Activated T-cell treated with anti-CD3 and anti-CD28 coated beads, Interleukin-2, amount 50 U/mL, for 24 hours (primary cell): ENCODE results near the gene LAMTOR5.
"Not testable (repeated sequence)": the region's sequence is repeated elsewhere in the genome, so short reads cannot be mapped to it uniquely, and the experiment has no call there.

Source experiments
- DNase-seq: peaks from one replicate; pipeline ENCODE4 v3.0.0-alpha.2; 2020
- H3K27ac Mint-ChIP-seq: 2 replicates; pipeline ENCODE4 v1.8.0; 2020; ENCODE audit warnings: mild to moderate bottlenecking, mixed read lengths
- H3K27me3 Mint-ChIP-seq: 2 replicates; pipeline ENCODE4 v1.8.0; 2020; ENCODE audit warnings: mixed read lengths
- H3K36me3 Mint-ChIP-seq: 2 replicates; pipeline ENCODE4 v1.8.0; 2020; ENCODE audit warnings: low read depth, mixed read lengths
- H3K4me1 Mint-ChIP-seq: 2 replicates; pipeline ENCODE4 v1.8.0; 2020; ENCODE audit warnings: low read depth, mixed read lengths
- H3K4me3 Mint-ChIP-seq: 2 replicates; pipeline ENCODE4 v1.8.0; 2020; ENCODE audit warnings: mild to moderate bottlenecking, moderate library complexity, mixed read lengths
- H3K9me3 Mint-ChIP-seq: 2 replicates; pipeline ENCODE4 v1.8.0; 2020; ENCODE audit warnings: mixed read lengths

Gene LAMTOR5

DNA sequence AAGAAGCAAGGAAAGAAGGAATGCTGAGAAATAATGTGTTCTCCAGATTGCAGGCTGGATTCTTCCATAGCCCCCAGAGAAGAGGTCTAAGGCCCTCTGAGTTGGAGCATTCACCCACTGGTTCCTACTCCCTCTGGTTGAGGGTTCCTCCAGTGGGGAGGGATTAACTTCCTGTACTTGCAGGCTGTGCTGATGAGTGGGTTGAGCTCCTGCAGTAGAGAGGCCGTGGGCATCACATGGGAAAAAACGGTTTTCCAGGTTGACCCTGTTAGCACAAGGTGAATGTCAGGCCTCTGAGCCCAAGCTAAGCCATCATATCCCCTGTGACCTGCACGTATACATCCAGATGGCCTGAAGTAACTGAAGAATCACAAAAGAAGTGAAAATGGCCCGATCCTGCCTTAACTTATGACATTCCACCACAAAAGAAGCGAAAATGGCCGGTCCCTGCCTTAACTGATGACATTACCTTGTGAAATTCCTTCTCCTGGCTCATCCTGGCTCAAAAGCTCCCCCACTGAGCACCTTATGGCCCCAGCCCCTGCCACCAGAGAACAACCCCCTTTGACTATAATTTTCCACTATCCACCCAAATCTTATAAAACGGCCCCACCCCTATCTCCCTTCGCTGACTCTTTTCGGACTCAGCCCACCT is 30.3 kb upstream of the LAMTOR5 start:
- H3K36me3 Mint-ChIP-seq, H3K4me1 Mint-ChIP-seq, H3K9me3 Mint-ChIP-seq, DNase-seq, H3K27me3 Mint-ChIP-seq, H3K27ac Mint-ChIP-seq, H3K4me3 Mint-ChIP-seq: not testable (repeated sequence)

GRCh38 chr1:110436635-110437034 is 29.1 kb upstream of the LAMTOR5 start:
- Mint-ChIP-seq H3K27ac (no peak overlapping the region), H3K36me3 (no peaks in the 10 kb centered on the region), H3K4me1 (no peaks in the 10 kb centered on the region), H3K4me3 (no peak overlapping the region), H3K9me3 (no peaks in the 10 kb centered on the region), H3K27me3 (peaks cover 5% of the 10 kb centered on the region)
- no peak for DNase-seq

- H3K4me1 Mint-ChIP-seq, result no peaks in the 10 kb centered on the region
- peaks cover 12% of the 10 kb centered on the region for H3K27me3 Mint-ChIP-seq
- DNase-seq, result no peak
- no peak overlapping the region for H3K4me3 Mint-ChIP-seq
- no peaks in the 10 kb centered on the region for H3K9me3 Mint-ChIP-seq
- no peak overlapping the region for H3K27ac Mint-ChIP-seq
- H3K36me3 Mint-ChIP-seq, result no peaks in the 10 kb centered on the region
These were observed 27.5 kb upstream of the LAMTOR5 start for GRCh38 chr1:110434946-110435345.

DNA sequence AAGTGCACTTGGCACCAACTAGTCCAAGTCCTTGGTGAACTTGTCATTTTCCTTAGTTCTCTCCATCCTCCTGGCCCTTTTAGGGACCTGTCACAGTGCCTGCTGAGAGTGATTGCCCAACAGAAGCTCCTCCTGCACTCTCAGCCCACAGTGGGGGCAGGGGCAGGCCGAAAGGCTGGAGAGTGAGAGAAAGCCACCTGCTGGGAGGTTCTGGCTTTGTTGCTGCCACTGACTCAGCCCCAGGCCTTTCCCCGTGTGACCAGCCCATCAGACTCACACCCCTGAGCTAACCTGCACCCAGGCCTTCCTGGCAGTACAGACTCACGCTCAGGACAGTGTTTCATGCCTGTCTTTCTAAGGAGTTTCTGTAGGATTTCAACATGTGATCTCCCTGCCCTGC is 26.3 kb upstream of the LAMTOR5 start:
- DNase-seq, result no peak
- no peak overlapping the region for H3K27ac Mint-ChIP-seq
- H3K4me3 Mint-ChIP-seq, result no peak overlapping the region
- no peaks in the 10 kb centered on the region for H3K9me3 Mint-ChIP-seq
- H3K36me3 Mint-ChIP-seq, result no peaks in the 10 kb centered on the region
- no peaks in the 10 kb centered on the region for H3K4me1 Mint-ChIP-seq
- peaks cover 12% of the 10 kb centered on the region for H3K27me3 Mint-ChIP-seq

DNA sequence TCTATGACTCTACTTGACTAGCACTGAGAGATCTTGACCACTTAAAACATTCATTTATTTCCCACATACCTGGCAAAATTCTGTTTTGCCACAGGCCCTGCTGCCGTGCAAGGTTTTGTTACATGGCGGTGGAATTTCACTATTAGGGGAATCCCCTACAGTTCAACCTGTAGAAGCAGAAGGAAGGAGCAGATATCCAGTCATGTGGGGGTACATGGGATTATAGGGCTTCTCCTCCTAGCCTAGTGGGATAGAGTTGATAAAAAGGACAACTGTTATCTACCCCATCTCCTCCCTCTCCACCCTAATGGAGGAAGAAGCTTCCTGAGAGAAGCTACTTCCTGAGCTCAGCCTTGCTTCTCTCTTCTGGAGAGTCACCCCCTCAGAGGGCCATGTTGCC is 25.7 kb upstream of the LAMTOR5 start:
- no peaks in the 10 kb centered on the region for H3K9me3 Mint-ChIP-seq
- H3K4me3 Mint-ChIP-seq, result no peak overlapping the region
- no peak for DNase-seq
- H3K36me3 Mint-ChIP-seq, result no peaks in the 10 kb centered on the region
- no peak overlapping the region for H3K27ac Mint-ChIP-seq
- no peaks in the 10 kb centered on the region for H3K4me1 Mint-ChIP-seq
- H3K27me3 Mint-ChIP-seq, result peaks cover 12% of the 10 kb centered on the region

GRCh38 chr1:110430901-110431300 is 23.4 kb upstream of the LAMTOR5 start:
- Mint-ChIP-seq H3K4me1 (no peaks in the 10 kb centered on the region), H3K4me3 (no peak overlapping the region), H3K36me3 (no peaks in the 10 kb centered on the region), H3K9me3 (no peaks in the 10 kb centered on the region), H3K27ac (no peak overlapping the region), H3K27me3 (peaks cover 12% of the 10 kb centered on the region)
- DNase-seq, result no peak

DNA sequence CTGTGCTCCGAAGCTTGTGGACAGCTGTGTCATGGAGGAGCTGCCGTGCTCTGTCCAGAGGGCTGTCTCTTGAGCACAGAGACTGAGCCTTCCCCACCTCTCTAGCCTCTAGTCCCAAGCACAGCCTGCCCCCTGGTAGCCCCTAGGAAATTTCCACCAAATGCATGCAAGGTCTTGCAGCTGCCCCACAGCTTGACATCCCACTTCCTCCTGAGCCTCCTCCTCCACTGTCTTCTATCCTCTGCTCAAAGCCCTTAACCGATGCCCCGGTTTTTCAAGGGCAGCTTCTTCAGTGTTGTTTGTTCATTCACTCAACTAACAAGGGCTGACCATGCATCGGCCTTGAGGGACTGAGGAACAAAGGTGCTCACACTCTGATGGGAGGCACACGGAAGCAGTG is 22.9 kb upstream of the LAMTOR5 start:
- Mint-ChIP-seq H3K9me3 (no peaks in the 10 kb centered on the region), H3K4me1 (no peaks in the 10 kb centered on the region), H3K4me3 (no peak overlapping the region)

DNA sequence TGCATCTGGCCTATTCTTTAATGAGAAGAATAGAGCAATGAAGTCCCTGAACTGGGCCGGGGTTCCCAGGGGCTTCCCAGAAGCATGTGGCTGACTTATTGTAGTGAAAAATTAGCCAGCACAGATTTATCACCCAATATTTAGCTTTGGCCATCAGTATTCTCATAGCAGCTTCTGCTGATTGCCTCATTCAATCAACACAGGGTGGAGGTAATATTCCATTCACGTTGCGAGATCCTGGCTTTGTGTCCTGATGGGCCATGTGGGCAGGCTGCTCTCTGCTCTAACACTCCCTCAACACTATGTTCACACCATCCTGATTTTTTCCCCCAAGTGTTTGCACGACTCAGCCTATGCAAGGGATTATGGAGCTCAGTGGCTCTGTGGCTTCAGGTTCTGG is 21.5 kb upstream of the LAMTOR5 start:
- H3K9me3 Mint-ChIP-seq, result no peaks in the 10 kb centered on the region
- H3K4me1 Mint-ChIP-seq, result no peaks in the 10 kb centered on the region
- no peak overlapping the region for H3K4me3 Mint-ChIP-seq
- no peak for DNase-seq
- no peak overlapping the region for H3K27ac Mint-ChIP-seq
- no peaks in the 10 kb centered on the region for H3K36me3 Mint-ChIP-seq
- H3K27me3 Mint-ChIP-seq, result peaks cover 14% of the 10 kb centered on the region

More for the DNA sequence above, 22.9 kb upstream of the LAMTOR5 start:
- DNase-seq, result no peak
- H3K36me3 Mint-ChIP-seq, result no peaks in the 10 kb centered on the region
- no peak overlapping the region for H3K27ac Mint-ChIP-seq
- H3K27me3 Mint-ChIP-seq, result peaks cover 12% of the 10 kb centered on the region

- no peaks in the 10 kb centered on the region for H3K4me1 Mint-ChIP-seq
- peaks cover 16% of the 10 kb centered on the region for H3K27me3 Mint-ChIP-seq
- H3K4me3 Mint-ChIP-seq, result no peak overlapping the region
- DNase-seq, result no peak
- H3K9me3 Mint-ChIP-seq, result no peaks in the 10 kb centered on the region
- no peaks in the 10 kb centered on the region for H3K36me3 Mint-ChIP-seq
- H3K27ac Mint-ChIP-seq, result no peak overlapping the region
These were observed 19.4 kb upstream of the LAMTOR5 start for GRCh38 chr1:110426854-110427253.

DNA sequence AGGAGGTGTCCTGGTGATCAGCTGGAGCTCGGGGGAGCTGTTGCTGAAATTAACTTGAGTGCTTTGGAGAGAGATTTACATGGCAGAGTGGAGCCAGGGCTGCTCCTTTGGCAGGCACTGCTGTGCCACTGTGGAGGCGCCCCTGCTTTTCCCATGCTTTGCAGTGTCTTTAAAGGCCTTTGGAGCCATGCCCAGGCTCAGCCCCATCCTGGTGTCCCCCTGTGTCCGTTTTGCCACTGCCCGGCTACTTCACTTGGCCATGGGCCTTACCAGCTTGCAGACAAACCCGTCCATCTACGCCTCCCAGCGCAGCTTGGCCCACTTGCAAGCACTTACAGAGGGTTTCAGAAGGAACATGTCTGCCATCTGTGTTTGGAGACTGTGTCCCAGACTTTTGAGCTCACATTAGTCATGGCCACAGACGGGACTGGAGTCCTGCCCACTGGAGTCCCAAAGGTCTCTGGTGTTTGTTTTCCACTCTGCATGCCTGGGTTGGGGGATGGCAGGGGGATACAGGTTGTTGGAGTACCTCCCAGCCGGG is 18.2 kb upstream of the LAMTOR5 start:
- DNase-seq, result no peak
- Mint-ChIP-seq H3K4me1 (peaks cover 4% of the 10 kb centered on the region), H3K4me3 (no peak overlapping the region), H3K27me3 (peaks cover 8% of the 10 kb centered on the region), H3K36me3 (no peaks in the 10 kb centered on the region), H3K9me3 (no peaks in the 10 kb centered on the region), H3K27ac (no peak overlapping the region)

GRCh38 chr1:110424699-110425611 is 17.5 kb upstream of the LAMTOR5 start:
- Mint-ChIP-seq H3K36me3 (no peaks in the 10 kb centered on the region), H3K27ac (no peak overlapping the region), H3K4me3 (no peak overlapping the region), H3K4me1 (peaks cover 4% of the 10 kb centered on the region), H3K27me3 (peaks cover 8% of the 10 kb centered on the region), H3K9me3 (no peaks in the 10 kb centered on the region)
- DNase-seq, result no peak

- Mint-ChIP-seq H3K27ac (no peak overlapping the region), H3K4me1 (peaks cover 4% of the 10 kb centered on the region), H3K36me3 (no peaks in the 10 kb centered on the region), H3K9me3 (no peaks in the 10 kb centered on the region), H3K4me3 (no peak overlapping the region), H3K27me3 (peaks cover 8% of the 10 kb centered on the region)
- no peak for DNase-seq
These were observed 13.6 kb upstream of the LAMTOR5 start for GRCh38 chr1:110420874-110421793.

GRCh38 chr1:110420023-110420662 is 12.6 kb upstream of the LAMTOR5 start:
- DNase-seq, result no peak
- Mint-ChIP-seq H3K36me3 (no peaks in the 10 kb centered on the region), H3K27ac (no peak overlapping the region), H3K27me3 (peaks cover 8% of the 10 kb centered on the region), H3K4me3 (no peak overlapping the region), H3K9me3 (no peaks in the 10 kb centered on the region), H3K4me1 (peaks cover 4% of the 10 kb centered on the region)

GRCh38 chr1:110418729-110419128 is 11.2 kb upstream of the LAMTOR5 start:
- Mint-ChIP-seq H3K9me3 (no peaks in the 10 kb centered on the region), H3K27me3 (peaks cover 4% of the 10 kb centered on the region), H3K4me3 (no peak overlapping the region), H3K27ac (no peak overlapping the region), H3K4me1 (peaks cover 4% of the 10 kb centered on the region), H3K36me3 (no peaks in the 10 kb centered on the region)
- DNase-seq, result no peak
